Heart right ventricle (tissue), 16 donors: ENCODE results near the gene TBC1D22A. TPM values are rescaled to one million over a fixed set of nuclear protein-coding genes. Genes with fewer than 3 reads are reported as not detected.
"Not testable (repeated sequence)": the region's sequence is repeated elsewhere in the genome, so short reads cannot be mapped to it uniquely, and the experiment has no call there.

Experiments used
- ATAC-seq, 8 donors: fragments of 200-7000 bp; cut with Tn5 transposase; one replicate each; pipeline ENCODE4 v1.9.1; 2020; ENCODE audit warnings: mild to moderate bottlenecking in 8 of 8, moderate library complexity in 8 of 8, moderate number of reproducible peaks in 1 of 8
- DNase-seq, 2 donors: peaks; one replicate each; pipeline ENCODE4 v3.0.0-alpha.2; 2020
- H3K27ac ChIP-seq, 10 donors: fragments of 200-600 bp; sonication (generic) in 2 of 10; one replicate each; pipeline versions ENCODE4 v1.5.0 to v1.8.0; 2020 to 2022; ENCODE audit warnings: mild to moderate bottlenecking in 3 of 10
- H3K27me3 ChIP-seq, 7 donors: fragments of 200-600 bp; one replicate each; pipeline ENCODE4 v1.8.0; 2021 to 2022; ENCODE audit warnings: mild to moderate bottlenecking in 2 of 7
- H3K36me3 ChIP-seq, 9 donors: fragments of 200-600 bp; sonication (generic) in 1 of 9; one replicate each; pipeline versions ENCODE4 v1.5.0 to v1.8.0; 2020 to 2022; ENCODE audit warnings: mild to moderate bottlenecking in 2 of 9
- H3K4me1 ChIP-seq, 9 donors: fragments of 200-600 bp; sonication (generic) in 1 of 9; one replicate each; pipeline versions ENCODE4 v1.5.0 to v1.8.0; 2020 to 2022; ENCODE audit warnings: mild to moderate bottlenecking in 4 of 9
- H3K4me3 ChIP-seq, 10 donors: fragments of 200-600 bp; sonication (generic) in 2 of 10; one replicate each; pipeline versions ENCODE4 v1.5.0 to v1.8.0; 2020 to 2022; ENCODE audit warnings: mild to moderate bottlenecking in 7 of 10, moderate library complexity in 2 of 10
- H3K9me3 ChIP-seq, 11 donors: fragments of 200-600 bp in 10 of 11; sonication (generic) in 2 of 11; one replicate each; pipeline versions ENCODE4 v1.5.0 to v1.8.0; 2013 to 2022; ENCODE audit warnings: mild to moderate bottlenecking in 2 of 11, control low read depth in 1 of 11, moderate library complexity in 1 of 11
- WGBS, 2 donors: extraction: QIAGEN DNeasy Blood & Tissue Kit; methylation state at CpG; one replicate each; pipeline ENCODE4 v1.1.7; 2013; ENCODE audit warnings: inconsistent platforms in 1 of 2; 5-methylcytosine and 5-hydroxymethylcytosine counted together
- intact Hi-C, 10 donors: fragments of 100-400 bp; cut with DNase I; formaldehyde crosslinking; loops; one replicate each; pipeline versions ENCODE4 v1.11.1 to v1.14.2; 2022
- polyA plus RNA-seq, 2 donors: library from polyadenylated mRNA; stranded (reverse); fragments of 200-250 nt; gene quantifications; one replicate each; pipeline ENCODE4 v1.2.3, GENCODE V29; 2013
- total RNA-seq, 10 donors: library from RNA; stranded (reverse); fragmentation: NEBNext Ultra II Directional in 3 of 10; extraction: Animal tissue kit (Norgen Biotek cat#: 25700) in 3 of 10; gene quantifications; one replicate each; pipeline versions ENCODE4 v1.2.1 to v1.2.4, GENCODE V29; 2021 to 2023
- TF ChIP-seq, protein P1 (sequence below), 9 donors: fragments of 200-600 bp; sonication (generic) in 2 of 9; IDR thresholded peaks; one replicate each; pipeline versions ENCODE4 v1.5.0 to v1.8.0; 2021 to 2022; ENCODE audit warnings: antibody characterized with exemption in 9 of 9, mild to moderate bottlenecking in 5 of 9, moderate library complexity in 1 of 9
- donor health status: Arrhythmogenic right ventricular cardiomyopathy.
- donor health status: ischemic (EF 13 %, LVEDD 7.1; RV severe dilation, severe dysfunction).
- donor health status: healthy with polysubstance abuse.
- donor health status: DM: no; HTN: yes; CAD: no.
- donor health status: DM: no; HTN: no; CAD: no.
- donor health status: ischemic (EF 25% LVEDD 6.9; RV normal size, moderate dysfunction).
- donor health status: ischemic (EF 25% LVEDD 5.7; RV mildly dilated, moderate dysfunction).
- donor health status: healthy.
- donor health status: DM: yes; HTN: yes; CAD: no.
- donor health status: Ischemic cardiomyopathy.
- donor health status: ischemic (EF 35%, LVEDD 5.7; RV mildly dilated, moderate dysfunction).
- donor health status: nonischemic (EF 11% LVEDD 7.7; RV severe dilation, severe dysfunction).
- donor health status: DM: yes; HTN: yes; CAD: no.
- donor health status: PGD.
- donor health status: ischemic (EF 29% LVEDD 5.4; RV normal size, mild dysfunction).
- donor health status: nonischemic (EF 23%, LVEDD 6.1; RV moderate dilation, normal function).

TBC1D22A gene
- total and polyA plus RNA-seq, 12 donors, result 7.2 to 27.9 (median 17.9) TPM

DNA sequence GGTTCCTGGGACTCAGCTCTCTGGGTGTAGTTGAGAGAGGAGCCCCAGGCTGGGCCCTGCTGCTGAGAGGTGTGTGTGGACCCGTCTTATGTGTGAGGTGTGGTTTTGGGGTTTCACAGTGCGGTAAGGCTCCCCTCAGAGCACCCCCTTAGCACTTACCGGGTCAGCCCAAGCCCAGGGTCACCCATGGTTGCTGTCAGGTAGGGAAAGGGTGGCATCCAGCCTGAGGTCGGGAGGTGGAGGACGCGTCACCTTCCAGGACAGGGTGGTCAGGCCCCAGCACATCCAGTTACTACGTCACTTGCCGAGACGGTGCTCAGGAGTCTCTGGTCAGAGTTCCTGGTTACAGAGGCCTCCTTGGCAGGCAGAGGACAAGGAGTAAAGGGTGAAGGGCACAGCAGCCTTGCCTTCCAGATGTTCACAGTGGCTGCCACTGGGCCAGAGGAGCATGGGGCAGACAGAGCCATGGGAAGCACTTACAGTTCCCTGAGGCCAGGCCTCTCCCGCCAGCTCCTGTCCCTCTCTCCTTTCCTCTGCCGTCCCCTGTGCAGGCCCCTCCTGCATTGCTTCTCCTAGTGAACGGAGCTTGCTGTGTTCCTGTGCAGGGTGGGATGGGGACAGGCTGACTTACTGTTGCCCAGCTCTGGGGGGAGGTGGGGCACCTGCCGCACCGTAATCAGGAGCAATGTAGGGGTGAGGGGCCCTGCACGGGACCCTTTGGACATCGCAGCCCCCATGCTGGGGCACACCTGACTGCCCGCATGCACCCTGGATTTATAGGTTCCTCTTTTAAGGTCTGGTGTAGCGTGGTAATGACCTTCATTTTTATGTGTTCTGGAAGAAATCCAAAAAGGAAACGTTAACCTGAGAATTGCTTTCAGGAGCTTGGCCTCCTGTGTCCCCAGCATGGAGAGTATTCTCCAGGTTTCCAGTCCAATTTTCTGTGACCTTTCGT is 285.9 kb downstream of the TBC1D22A start:
- TF ChIP-seq, protein P1, sequence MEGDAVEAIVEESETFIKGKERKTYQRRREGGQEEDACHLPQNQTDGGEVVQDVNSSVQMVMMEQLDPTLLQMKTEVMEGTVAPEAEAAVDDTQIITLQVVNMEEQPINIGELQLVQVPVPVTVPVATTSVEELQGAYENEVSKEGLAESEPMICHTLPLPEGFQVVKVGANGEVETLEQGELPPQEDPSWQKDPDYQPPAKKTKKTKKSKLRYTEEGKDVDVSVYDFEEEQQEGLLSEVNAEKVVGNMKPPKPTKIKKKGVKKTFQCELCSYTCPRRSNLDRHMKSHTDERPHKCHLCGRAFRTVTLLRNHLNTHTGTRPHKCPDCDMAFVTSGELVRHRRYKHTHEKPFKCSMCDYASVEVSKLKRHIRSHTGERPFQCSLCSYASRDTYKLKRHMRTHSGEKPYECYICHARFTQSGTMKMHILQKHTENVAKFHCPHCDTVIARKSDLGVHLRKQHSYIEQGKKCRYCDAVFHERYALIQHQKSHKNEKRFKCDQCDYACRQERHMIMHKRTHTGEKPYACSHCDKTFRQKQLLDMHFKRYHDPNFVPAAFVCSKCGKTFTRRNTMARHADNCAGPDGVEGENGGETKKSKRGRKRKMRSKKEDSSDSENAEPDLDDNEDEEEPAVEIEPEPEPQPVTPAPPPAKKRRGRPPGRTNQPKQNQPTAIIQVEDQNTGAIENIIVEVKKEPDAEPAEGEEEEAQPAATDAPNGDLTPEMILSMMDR (IDR thresholded peaks at IDR 0.05), result no peak
- 87 to 88% methylated on average over 18 to 20 of the region's 20 CpGs for WGBS, 2 donors
- no peaks in the 10 kb centered on the region for H3K4me1 ChIP-seq
- DNase-seq (peak in 1 of 2 donors; percentile 6), ATAC-seq (peak in 1 of 8 donors; percentile 11)
- intact Hi-C loops, result no loop called here
- H3K27me3 ChIP-seq, result no peaks in the 10 kb centered on the region
- H3K36me3 ChIP-seq, result no peaks in the 10 kb centered on the region
- no peaks in the 10 kb centered on the region for H3K9me3 ChIP-seq
- H3K27ac ChIP-seq, result no peak overlapping the region
- no peak overlapping the region for H3K4me3 ChIP-seq

DNA sequence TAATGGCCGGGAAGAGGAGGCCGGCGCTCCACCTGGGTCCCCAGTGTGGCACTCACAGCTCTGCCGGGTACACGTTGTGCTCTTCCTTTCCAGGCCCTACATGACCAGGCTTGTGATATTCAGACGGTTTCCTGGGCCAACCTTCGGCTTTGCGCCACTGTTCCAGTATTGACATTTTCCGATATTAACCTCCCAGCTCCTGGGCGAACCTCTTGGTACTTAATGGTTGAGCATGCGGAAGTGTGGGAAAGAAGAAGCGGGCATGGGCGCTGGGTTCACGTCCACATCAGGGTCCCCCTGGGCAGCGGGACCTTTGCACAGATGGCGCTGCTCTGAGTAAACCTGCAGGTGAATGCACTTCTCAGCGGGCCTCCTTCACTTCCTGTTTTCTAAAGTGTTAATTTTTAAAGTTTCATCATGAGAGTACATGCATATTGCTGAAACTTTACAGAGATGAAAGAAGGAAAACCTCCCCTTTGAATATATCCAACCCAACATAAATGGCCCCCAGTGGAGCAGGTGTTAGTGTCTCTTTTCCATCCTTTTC is 286.7 kb downstream of the TBC1D22A start:
- DNase-seq (peak in 1 of 2 donors; percentile 2), ATAC-seq (no peak)
- Histone ChIP-seq H3K36me3 (peaks cover 0 to 4% (median 0%) of the 10 kb centered on the region in 9 donors), H3K9me3 (no peaks in the 10 kb centered on the region), H3K27ac (no peak overlapping the region), H3K27me3 (no peaks in the 10 kb centered on the region), H3K4me3 (no peak overlapping the region), H3K4me1 (no peaks in the 10 kb centered on the region)
- WGBS, 2 donors, result 96% methylated on average over 17 of the region's 17 CpGs
- intact Hi-C loops, result no loop called here
- TF ChIP-seq, protein P1 (IDR thresholded peaks at IDR 0.05), result no peak

DNA sequence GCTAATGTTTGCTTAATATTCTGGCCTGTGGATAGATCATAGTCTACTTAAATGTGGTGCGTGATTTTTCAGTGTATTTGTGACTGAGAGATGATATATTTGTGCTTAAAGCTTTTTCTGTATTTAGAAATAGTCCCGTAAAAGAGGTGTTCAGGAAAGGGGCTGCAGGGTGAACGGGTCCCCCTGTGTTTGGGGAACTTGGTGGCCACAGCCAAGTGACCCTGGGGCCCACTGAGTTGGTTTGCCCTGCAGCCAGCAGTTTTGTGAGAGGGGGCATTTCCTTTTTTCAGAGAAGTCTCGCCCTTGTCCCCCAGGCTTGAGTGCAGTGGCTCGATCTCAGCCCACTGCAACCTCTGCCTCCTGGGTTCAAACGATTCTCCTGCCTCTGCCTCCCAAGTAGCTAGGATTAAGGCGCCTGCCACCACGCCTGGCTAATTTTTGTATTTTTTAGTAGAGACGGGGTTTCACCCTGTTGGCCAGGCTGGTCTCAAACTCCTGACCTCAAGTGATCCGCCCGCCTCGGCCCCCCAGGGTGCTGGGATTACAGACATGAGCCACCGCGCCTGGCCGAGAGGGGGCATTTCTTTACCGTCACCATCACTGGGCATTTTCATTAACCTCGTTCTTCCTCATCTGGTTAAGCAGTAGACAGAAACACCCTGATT is 287.4 kb downstream of the TBC1D22A start:
- H3K4me3 ChIP-seq, H3K36me3 ChIP-seq, ATAC-seq, DNase-seq, H3K27me3 ChIP-seq, H3K27ac ChIP-seq, H3K4me1 ChIP-seq, intact Hi-C loops, H3K9me3 ChIP-seq: not testable (repeated sequence)
- 95 to 98% methylated on average over 17 of the region's 17 CpGs for WGBS, 2 donors

DNA sequence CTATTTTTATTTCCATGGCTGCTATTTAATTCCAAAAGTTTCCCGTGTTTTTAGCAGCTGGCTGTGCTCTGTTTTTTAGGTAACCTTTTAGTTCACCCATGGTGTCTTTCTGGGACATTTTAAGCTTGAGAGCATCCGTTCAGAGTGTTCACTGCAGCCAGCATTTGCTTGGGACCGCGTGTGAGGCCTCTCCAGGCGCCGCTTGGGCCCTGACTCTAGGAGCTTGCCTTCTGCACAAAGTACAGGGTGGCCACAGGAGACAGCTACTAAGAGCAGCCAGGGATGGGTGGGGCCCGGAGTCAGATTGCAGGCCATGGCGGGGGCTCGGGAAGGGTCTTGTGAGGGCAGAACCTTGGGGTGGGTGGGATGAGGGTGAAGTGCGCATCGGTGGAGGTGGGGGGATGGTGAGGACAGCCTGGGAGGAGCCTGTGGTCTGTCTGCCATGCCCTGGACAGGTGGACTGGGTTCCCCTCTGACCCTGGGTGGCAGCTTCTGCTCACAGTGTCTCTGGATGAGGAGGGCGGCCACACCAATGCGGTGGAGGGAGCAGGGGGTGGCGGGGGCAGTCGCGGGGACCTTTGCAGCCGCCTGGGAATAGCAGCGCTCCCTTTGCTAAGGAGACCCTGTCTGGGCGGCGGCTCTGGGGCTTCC is 288.1 kb downstream of the TBC1D22A start:
- TF ChIP-seq, protein P1 (IDR thresholded peaks at IDR 0.05), result no peak
- Histone ChIP-seq H3K4me1 (no peaks in the 10 kb centered on the region), H3K36me3 (peaks cover 0 to 10% (median 0%) of the 10 kb centered on the region in 9 donors), H3K27me3 (no peaks in the 10 kb centered on the region), H3K27ac (no peak overlapping the region), H3K4me3 (no peak overlapping the region), H3K9me3 (no peaks in the 10 kb centered on the region)
- intact Hi-C loops, result no loop called here
- ATAC-seq (no peak), DNase-seq (peak in 1 of 2 donors; percentile 9)
- WGBS, 2 donors, result 88% methylated on average over 20 of the region's 20 CpGs
